GM23338 (cell line): ENCODE results near the gene HSPA9. TPM values are rescaled to one million over a fixed set of nuclear protein-coding genes. Genes with fewer than 3 reads are reported as not detected.

ENCODE experiments used
- ATAC-seq: fragments of 200-7000 bp; cut with Tn5 transposase; 3 replicates; pipeline ENCODE4 v1.9.1; 2020
- DNase-seq: peaks from one replicate; pipeline ENCODE4 v3.0.0-alpha.2; 2015; ENCODE audit warnings: low spot score
- H2AFZ ChIP-seq: fragments of 200-600 bp; sonication (generic); 2 replicates; pipeline ENCODE4 v1.8.0; 2016; ENCODE audit warnings: antibody characterized with exemption, mild to moderate bottlenecking, moderate library complexity
- H3F3A ChIP-seq: fragments of 200-600 bp; sonication (generic); replicated peaks from 2 replicates; pipeline ENCODE4 v1.8.0; 2017; ENCODE audit warnings: antibody characterized with exemption, mixed run types, low read depth
- H3K27ac ChIP-seq: fragments of 200-600 bp; sonication (generic); 2 replicates; pipeline ENCODE4 v1.6.1; 2016; ENCODE audit warnings: low read depth
- H3K27me3 ChIP-seq: fragments of 200-600 bp; sonication (generic); 2 replicates; pipeline ENCODE4 v1.8.0; 2016; ENCODE audit warnings: mild to moderate bottlenecking, mixed run types, moderate library complexity; ENCODE audit not compliant: insufficient read depth
- H3K36me3 ChIP-seq: fragments of 200-600 bp; sonication (generic); 2 replicates; pipeline ENCODE4 v1.8.0; 2016; ENCODE audit warnings: mild to moderate bottlenecking; ENCODE audit not compliant: insufficient read depth
- H3K4me1 ChIP-seq: fragments of 200-600 bp; sonication (generic); 2 replicates; pipeline ENCODE4 v1.8.0; 2016; ENCODE audit warnings: mild to moderate bottlenecking, moderate library complexity; ENCODE audit not compliant: insufficient read depth
- H3K4me2 ChIP-seq: fragments of 200-600 bp; sonication (generic); 2 replicates; pipeline ENCODE4 v1.7.1; 2017; ENCODE audit warnings: mixed run types
- H3K4me3 ChIP-seq: fragments of 200-600 bp; sonication (generic); 2 replicates; pipeline ENCODE4 v1.6.1; 2016; ENCODE audit warnings: mixed run types
- H3K79me2 ChIP-seq: fragments of 200-600 bp; sonication (generic); replicated peaks from 2 replicates; pipeline ENCODE4 v1.8.0; 2017; ENCODE audit warnings: mild to moderate bottlenecking; ENCODE audit not compliant: insufficient read depth
- H3K9me2 ChIP-seq: fragments of 200-600 bp; sonication (generic); 2 replicates; pipeline ENCODE4 v1.8.0; 2017; ENCODE audit not compliant: insufficient read depth
- H4K20me1 ChIP-seq: fragments of 200-600 bp; sonication (generic); replicated peaks from 2 replicates; pipeline ENCODE4 v1.8.0; 2017; ENCODE audit warnings: mild to moderate bottlenecking; ENCODE audit not compliant: insufficient read depth
- H3K27ac Mint-ChIP-seq: 2 replicates; pipeline ENCODE4 v1.8.0; 2020; ENCODE audit warnings: inconsistent platforms, mild to moderate bottlenecking, moderate library complexity, mixed read lengths
- H3K27me3 Mint-ChIP-seq: 3 replicates; pipeline ENCODE4 v1.8.0; 2022; ENCODE audit warnings: low read depth, mild to moderate bottlenecking, moderate library complexity, mixed read lengths, inconsistent platforms; ENCODE audit not compliant: insufficient read depth, poor library complexity
- H3K36me3 Mint-ChIP-seq: 3 replicates; pipeline ENCODE4 v1.8.0; 2021; ENCODE audit warnings: low read depth, mild to moderate bottlenecking, inconsistent platforms, moderate library complexity, mixed read lengths
- H3K4me1 Mint-ChIP-seq: 3 replicates; pipeline ENCODE4 v1.8.0; 2020; ENCODE audit warnings: mild to moderate bottlenecking, inconsistent platforms, mixed read lengths
- H3K4me3 Mint-ChIP-seq: 3 replicates; pipeline ENCODE4 v1.8.0; 2021; ENCODE audit warnings: moderate library complexity, mild to moderate bottlenecking, inconsistent platforms, mixed read lengths
- H3K9me3 Mint-ChIP-seq: 3 replicates; pipeline ENCODE4 v1.8.0; 2020; ENCODE audit warnings: moderate library complexity, mild to moderate bottlenecking, inconsistent platforms, mixed read lengths
- CTCF ChIP-seq, 2 experiments: fragments of 200-600 bp in 1 of 2; sonication (generic) in 1 of 2; conservative IDR thresholded peaks; 2 replicates each; pipeline versions ENCODE4 v1.5.1 to v1.6.1; 2016 to 2017; ENCODE audit warnings: antibody characterized with exemption in 2 of 2, low read depth in 2 of 2, mild to moderate bottlenecking in 2 of 2, moderate library complexity in 1 of 2
- EZH2 ChIP-seq: fragments of 200-600 bp; sonication (generic); IDR thresholded peaks from one replicate; pipeline ENCODE4 v1.8.0; 2017; ENCODE audit warnings: antibody characterized with exemption, mild to moderate bottlenecking, low read depth; ENCODE audit not compliant: unreplicated experiment
- EZH2phosphoT487 ChIP-seq: fragments of 200-600 bp; sonication (generic); IDR thresholded peaks from one replicate; pipeline ENCODE4 v1.8.1; 2018; ENCODE audit warnings: antibody characterized with exemption; ENCODE audit not compliant: unreplicated experiment
- JUNB ChIP-seq: IDR thresholded peaks from one replicate; pipeline ENCODE4 v1.6.1; 2016; ENCODE audit warnings: antibody characterized with exemption; ENCODE audit not compliant: unreplicated experiment
- NANOG ChIP-seq: IDR thresholded peaks from 2 replicates; pipeline ENCODE4 v1.6.1; 2016; ENCODE audit warnings: antibody characterized with exemption, borderline replicate concordance
- POLR2AphosphoS5 ChIP-seq: IDR thresholded peaks from 2 replicates; pipeline ENCODE4 v1.6.1; 2016; ENCODE audit warnings: antibody characterized with exemption, low read depth
- REST ChIP-seq: IDR thresholded peaks from one replicate; pipeline ENCODE4 v1.6.1; 2018; ENCODE audit warnings: antibody characterized with exemption; ENCODE audit not compliant: unreplicated experiment
- STAT1 ChIP-seq: IDR thresholded peaks from one replicate; pipeline ENCODE4 v1.6.1; 2016; ENCODE audit warnings: antibody characterized with exemption; ENCODE audit not compliant: unreplicated experiment
- ZNF114 ChIP-seq: fragments of 250-450 bp; sonication (Bioruptor Pico); IDR thresholded peaks from 2 replicates; pipeline ENCODE4 v1.5.0; 2020; ENCODE audit warnings: mild to moderate bottlenecking, moderate library complexity
- ZNF331 ChIP-seq: fragments of 250-450 bp; sonication (Bioruptor Pico); IDR thresholded peaks from 2 replicates; pipeline ENCODE4 v1.5.0; 2020; ENCODE audit warnings: low read depth, mild to moderate bottlenecking, moderate library complexity
- ZNF462 ChIP-seq: fragments of 250-450 bp; sonication (Bioruptor Pico); IDR thresholded peaks from 2 replicates; pipeline ENCODE4 v1.5.0; 2020; ENCODE audit warnings: mild to moderate bottlenecking, moderate library complexity
- polyA plus RNA-seq: library from polyadenylated mRNA; unstranded; fragments of >200 nt; fragmentation: Nextera tagmentation; extraction: Ambion mirVana; gene quantifications from 2 replicates; pipeline ENCODE4 v1.2.1, GENCODE V29; 2016
- total RNA-seq: library from RNA; depleted of rRNA; stranded (reverse); fragments of >200 nt; shearing (Covaris generic); gene quantifications from 2 replicates; pipeline ENCODE4 v1.2.3, GENCODE V29; 2014
- TF ChIP-seq, protein P1 (sequence below): IDR thresholded peaks from 2 replicates; pipeline ENCODE4 v1.6.1; 2016; ENCODE audit warnings: antibody characterized with exemption

The HSPA9 gene
- total and polyA plus RNA-seq, 2 experiments from 2014 or later = 302 to 751 TPM

DNA sequence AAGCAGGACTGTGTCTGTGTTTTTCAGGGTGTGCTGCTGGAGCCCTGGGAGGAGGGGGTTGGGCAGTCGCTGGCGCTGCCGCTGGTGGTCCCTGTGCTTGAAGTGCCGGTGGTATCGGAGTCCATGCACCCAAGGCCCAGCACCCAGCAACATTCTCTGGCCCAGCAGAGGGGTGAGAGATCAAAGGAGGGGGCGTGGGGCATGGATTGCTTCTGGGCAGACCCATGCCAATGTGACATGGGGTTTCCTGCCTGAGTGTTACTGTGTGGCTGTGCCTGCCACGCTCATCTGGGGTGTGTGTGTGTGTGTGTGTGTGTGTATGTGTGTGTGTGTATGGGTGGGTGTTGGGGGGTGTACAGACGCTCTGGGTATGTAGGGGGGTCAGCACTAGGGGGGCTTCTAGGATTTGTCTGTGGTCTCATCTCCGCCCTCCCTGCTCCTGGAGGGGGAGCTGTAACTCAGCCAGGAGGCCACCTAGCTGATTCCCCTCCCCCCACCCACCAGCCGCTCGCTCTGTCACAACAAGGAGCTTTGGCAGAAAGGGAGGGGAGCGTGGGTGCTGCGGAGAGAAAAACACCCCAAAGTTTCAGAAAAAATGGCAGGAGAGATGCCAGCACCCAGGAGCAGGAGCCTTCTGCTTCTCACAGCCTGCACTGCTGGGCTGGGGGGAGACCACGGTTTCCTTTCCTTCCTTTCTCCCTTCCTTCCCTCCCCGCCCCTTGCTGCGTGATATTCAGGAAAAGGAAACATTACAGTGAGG is 35.9 kb upstream of the HSPA9 start:
- Mint-ChIP-seq H3K4me3 (peak overlapping the region; percentile 61), H3K36me3 (no peaks in the 10 kb centered on the region), H3K9me3 (no peaks in the 10 kb centered on the region), H3K27ac (peak overlapping the region; percentile 34; the same call in 1 of the 2 replicates), H3K4me1 (peaks cover 25% of the 10 kb centered on the region), H3K27me3 (peaks cover 17% of the 10 kb centered on the region)
- H3F3A ChIP-seq = no peaks in the 10 kb centered on the region
- no peaks in the 10 kb centered on the region for H3K36me3 ChIP-seq
- DNase-seq (peak; percentile 62), ATAC-seq (peak; percentile 54)
- H3K27me3 ChIP-seq = no peaks in the 10 kb centered on the region
- no peaks in the 10 kb centered on the region for H4K20me1 ChIP-seq
- peak overlapping the region; percentile 60 for H3K4me3 ChIP-seq
- no peaks in the 10 kb centered on the region for H3K9me2 ChIP-seq
- H3K4me1 ChIP-seq = peaks cover 17% of the 10 kb centered on the region
- peak overlapping the region; percentile 48; the same call in 1 of the 2 replicates for H3K27ac ChIP-seq
- H2AFZ ChIP-seq = peak overlapping the region; percentile 89
- peak overlapping the region; percentile 83 for H3K4me2 ChIP-seq
- no peak for TF ChIP-seq EZH2phosphoT487
- TF ChIP-seq NANOG = no peak
- no peak for TF ChIP-seq STAT1
- no peak for TF ChIP-seq ZNF331
- no peak for TF ChIP-seq ZNF114 (CRISPR knock-in tag)
- peak; percentile 26 to 62; a peak in 3 of 4 replicates for TF ChIP-seq CTCF (conservative IDR thresholded peaks at IDR 0.05; ENCODE audit: low read depth in 2 of 2)
- TF ChIP-seq, protein P1, sequence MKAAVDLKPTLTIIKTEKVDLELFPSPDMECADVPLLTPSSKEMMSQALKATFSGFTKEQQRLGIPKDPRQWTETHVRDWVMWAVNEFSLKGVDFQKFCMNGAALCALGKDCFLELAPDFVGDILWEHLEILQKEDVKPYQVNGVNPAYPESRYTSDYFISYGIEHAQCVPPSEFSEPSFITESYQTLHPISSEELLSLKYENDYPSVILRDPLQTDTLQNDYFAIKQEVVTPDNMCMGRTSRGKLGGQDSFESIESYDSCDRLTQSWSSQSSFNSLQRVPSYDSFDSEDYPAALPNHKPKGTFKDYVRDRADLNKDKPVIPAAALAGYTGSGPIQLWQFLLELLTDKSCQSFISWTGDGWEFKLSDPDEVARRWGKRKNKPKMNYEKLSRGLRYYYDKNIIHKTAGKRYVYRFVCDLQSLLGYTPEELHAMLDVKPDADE = no peak
- no peak for TF ChIP-seq ZNF462 (CRISPR knock-in tag)
- peak; percentile 31; the same call in 1 of the 2 replicates for TF ChIP-seq POLR2AphosphoS5
- no peak for TF ChIP-seq JUNB
- no peak for TF ChIP-seq REST
- no peak for TF ChIP-seq EZH2
- H3K79me2 ChIP-seq = no peaks in the 10 kb centered on the region
